ENCODE results near the gene EIF4G3.
"Not testable (repeated sequence)": the region's sequence is repeated elsewhere in the genome, so short reads cannot be mapped to it uniquely, and the experiment has no call there.

DNA sequence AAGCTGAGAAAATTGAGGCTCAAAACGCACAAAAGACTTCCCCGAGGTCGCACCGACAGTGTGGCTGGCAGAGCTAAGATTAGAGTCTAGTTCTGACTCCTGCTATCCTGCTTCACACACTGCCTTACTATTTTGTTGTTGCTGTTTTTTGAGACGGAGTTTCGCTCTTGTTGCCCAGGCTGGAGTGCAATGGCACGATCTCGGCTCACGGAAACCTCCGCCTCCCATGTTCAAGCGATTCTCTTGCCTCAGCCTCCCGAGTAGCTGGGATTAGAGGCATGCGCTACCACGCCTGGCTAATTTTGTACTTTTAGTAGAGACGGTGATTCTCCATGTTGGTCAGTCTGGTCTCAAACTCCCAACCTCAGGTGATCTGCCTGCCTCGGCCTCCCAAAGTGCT, 1.6 kb upstream of the EIF4G3 start:
- TF ChIP-seq POLR2AphosphoS5 (IDR thresholded peaks at IDR 0.05; ENCODE audit: insufficient read depth in 1 of 2, low read depth in 1 of 2); CTCF (IDR thresholded peaks at IDR 0.05); POLR2A (IDR thresholded peaks at IDR 0.05): not testable (repeated sequence)
